Epithelial cell of esophagus (primary cell): Measurements from ENCODE around the gene ZNF354B.

Source experiments
- DNase-seq: peaks from one replicate; pipeline ENCODE4 v3.0.0; 2010; ENCODE audit warnings: low read depth
- H3K4me3 ChIP-seq: 2 replicates; pipeline ENCODE4 v1.5.1; 2011; ENCODE audit warnings: mild to moderate bottlenecking, low read length, control low read depth
- TF ChIP-seq, protein P1 (sequence below): IDR thresholded peaks from 2 replicates; pipeline ENCODE4 v1.5.1; 2011; ENCODE audit warnings: low read depth, mild to moderate bottlenecking, low read length, control low read depth, inconsistent platforms; ENCODE audit not compliant: insufficient read depth; ENCODE audit errors: missing control alignments

The ZNF354B gene

GRCh38 chr5:178883815-178884430 lies 24.2 kb downstream of the ZNF354B start:
- no peak for DNase-seq
- TF ChIP-seq, protein P1, sequence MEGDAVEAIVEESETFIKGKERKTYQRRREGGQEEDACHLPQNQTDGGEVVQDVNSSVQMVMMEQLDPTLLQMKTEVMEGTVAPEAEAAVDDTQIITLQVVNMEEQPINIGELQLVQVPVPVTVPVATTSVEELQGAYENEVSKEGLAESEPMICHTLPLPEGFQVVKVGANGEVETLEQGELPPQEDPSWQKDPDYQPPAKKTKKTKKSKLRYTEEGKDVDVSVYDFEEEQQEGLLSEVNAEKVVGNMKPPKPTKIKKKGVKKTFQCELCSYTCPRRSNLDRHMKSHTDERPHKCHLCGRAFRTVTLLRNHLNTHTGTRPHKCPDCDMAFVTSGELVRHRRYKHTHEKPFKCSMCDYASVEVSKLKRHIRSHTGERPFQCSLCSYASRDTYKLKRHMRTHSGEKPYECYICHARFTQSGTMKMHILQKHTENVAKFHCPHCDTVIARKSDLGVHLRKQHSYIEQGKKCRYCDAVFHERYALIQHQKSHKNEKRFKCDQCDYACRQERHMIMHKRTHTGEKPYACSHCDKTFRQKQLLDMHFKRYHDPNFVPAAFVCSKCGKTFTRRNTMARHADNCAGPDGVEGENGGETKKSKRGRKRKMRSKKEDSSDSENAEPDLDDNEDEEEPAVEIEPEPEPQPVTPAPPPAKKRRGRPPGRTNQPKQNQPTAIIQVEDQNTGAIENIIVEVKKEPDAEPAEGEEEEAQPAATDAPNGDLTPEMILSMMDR = no peak
- H3K4me3 ChIP-seq = no peak overlapping the region

DNA sequence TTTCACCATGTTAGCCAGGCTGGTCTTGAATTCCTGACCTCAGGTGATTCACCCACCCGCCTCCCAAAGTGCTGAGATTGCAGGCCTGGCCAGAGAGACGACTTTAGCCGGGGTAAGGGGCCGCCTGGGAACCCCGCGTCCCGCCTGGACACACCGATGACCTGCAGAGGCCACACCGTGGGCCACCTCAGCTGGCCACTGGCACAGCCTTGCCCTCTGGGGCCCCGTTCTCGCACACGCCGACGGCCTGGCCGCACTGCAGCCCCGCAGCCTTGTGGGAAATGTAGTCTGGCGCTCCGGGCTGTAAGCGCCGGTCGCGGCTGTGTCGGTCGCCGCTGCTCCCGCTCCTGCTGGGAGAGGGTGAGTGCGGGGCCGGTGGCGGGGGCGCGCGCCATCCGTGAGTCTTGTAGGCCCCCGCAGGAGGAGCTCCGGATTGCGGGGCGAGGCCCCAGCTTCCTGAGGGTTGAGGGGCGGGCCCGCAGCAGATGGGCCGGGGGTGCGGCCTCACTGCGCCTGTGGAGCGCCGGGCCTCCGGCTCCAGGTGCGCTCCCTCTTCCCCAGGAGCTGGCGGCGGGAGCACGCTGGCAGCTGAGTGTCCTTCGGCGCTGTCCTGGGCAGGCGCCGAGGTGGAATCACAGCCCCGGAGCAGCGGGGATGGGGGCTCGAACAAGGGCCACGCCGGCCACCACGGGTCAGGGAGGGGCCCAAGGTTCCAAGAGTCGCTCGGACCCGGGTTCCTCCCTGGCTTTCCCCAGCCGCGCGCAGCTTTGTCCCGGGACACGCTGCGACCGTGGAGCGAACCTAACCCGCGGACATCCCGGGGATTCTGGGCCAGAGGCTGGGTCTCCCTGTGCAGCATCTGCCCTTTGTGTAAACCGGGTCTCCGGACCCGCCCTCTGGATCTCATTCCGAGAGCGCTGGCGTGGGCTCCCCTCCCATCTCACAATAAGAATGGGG lies 36.1 kb downstream of the ZNF354B start, which contains the start of gene ZFP2:
Gene ZFP2, plus strand, starts transcription at position 299 of the 957 bp plus-strand sequence. CDS start 35,401 bp downstream, outside the sequence.
- peak within 1 kb of the TSS; percentile 76 for H3K4me3 ChIP-seq
- DNase-seq = peak; percentile 63

DNA sequence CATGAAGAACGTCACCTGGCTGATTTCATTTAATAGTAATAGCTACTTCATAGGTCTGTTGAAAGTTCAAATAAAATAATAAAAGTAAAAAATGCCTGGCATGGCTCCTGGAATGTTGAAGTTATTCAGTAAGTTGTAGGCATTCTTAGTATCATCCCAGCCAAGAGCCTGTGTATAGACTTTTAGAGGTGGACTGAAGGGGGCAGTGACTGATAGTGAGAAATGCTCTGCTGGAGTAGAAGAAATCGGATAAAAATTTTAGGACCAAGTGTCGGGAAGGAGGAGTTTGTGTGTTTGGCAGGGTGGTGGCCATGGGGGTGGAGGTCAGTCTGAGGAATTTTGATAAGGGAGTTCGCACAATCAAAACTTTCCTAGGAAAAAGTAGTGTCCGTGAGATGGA lies 39.5 kb downstream of the ZNF354B start:
- no peak overlapping the region for H3K4me3 ChIP-seq
- TF ChIP-seq, protein P1 = no peak
- no peak for DNase-seq

More for the DNA sequence above, 36.1 kb downstream of the ZNF354B start, which contains the start of gene ZFP2:
- TF ChIP-seq, protein P1 = no peak

DNA sequence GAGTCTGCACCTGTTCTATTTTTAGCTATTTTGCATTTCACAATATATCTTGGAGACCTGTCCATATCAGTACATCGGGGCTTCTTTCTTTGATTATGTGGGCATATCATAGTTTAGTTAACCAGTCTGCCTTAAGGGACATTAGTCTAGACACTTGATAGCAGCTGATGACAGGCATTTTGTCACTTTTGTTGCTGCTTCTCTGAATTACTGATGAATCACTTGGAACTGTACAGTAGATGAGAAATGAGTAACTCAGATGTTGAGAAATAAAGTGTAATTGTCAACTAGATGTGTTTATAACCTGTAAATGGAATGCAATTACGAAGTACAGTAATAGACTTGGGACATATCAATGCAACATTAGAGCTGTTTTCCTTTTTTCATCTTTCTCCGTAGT lies 43.1 kb downstream of the ZNF354B start:
- TF ChIP-seq, protein P1 = no peak
- peak; percentile 54 for DNase-seq
- H3K4me3 ChIP-seq = no peak overlapping the region

DNA sequence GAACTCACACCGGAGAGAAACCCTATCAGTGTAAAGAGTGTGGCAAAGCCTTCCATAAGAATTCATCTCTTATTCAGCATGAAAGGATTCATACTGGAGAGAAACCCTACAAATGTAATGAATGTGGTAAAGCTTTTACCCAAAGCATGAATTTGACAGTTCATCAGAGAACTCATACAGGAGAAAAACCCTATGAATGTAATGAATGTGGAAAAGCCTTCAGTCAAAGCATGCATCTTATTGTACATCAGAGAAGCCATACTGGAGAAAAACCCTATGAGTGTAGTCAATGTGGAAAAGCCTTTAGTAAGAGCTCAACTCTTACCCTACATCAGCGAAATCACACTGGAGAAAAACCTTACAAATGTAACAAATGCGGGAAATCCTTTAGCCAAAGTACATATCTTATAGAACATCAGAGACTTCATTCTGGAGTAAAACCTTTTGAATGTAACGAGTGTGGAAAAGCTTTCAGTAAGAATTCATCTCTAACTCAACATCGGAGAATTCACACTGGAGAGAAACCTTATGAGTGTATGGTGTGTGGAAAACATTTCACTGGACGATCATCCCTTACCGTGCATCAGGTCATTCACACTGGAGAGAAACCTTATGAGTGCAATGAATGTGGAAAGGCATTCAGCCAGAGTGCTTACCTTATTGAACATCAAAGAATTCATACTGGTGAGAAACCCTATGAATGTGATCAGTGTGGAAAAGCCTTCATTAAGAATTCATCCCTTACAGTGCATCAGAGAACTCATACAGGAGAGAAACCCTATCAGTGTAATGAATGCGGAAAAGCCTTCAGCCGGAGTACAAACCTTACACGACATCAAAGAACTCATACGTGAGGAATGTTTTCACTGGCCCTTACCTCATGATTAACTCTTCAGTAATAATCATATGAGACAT lies 72.3 kb downstream of the ZNF354B start:
- DNase-seq = no peak
- TF ChIP-seq, protein P1 = no peak
- H3K4me3 ChIP-seq = no peak overlapping the region
